Activated CD4-positive, alpha-beta T cell treated with anti-CD3 and anti-CD28 coated beads, Interleukin-2, amount 10 ng/mL, durations not matched to agents 24 days and 14 days (primary cell): ENCODE measurements around the gene PCNT. TPM values are rescaled to one million over a fixed set of nuclear protein-coding genes. Genes with fewer than 3 reads are reported as not detected.

Source experiments
- DNase-seq: peaks from one replicate; pipeline ENCODE4 v3.0.0; 2022
- H3K27ac Mint-ChIP-seq: one replicate; pipeline ENCODE4 v1.8.0; 2022; ENCODE audit warnings: mild to moderate bottlenecking, mixed read lengths
- H3K27me3 Mint-ChIP-seq: one replicate; pipeline ENCODE4 v1.8.0; 2022; ENCODE audit warnings: mixed read lengths
- H3K36me3 Mint-ChIP-seq: one replicate; pipeline ENCODE4 v1.8.0; 2022; ENCODE audit warnings: low read depth, mild to moderate bottlenecking, mixed read lengths
- H3K4me1 Mint-ChIP-seq: one replicate; pipeline ENCODE4 v1.8.0; 2021; ENCODE audit warnings: mixed read lengths
- H3K4me3 Mint-ChIP-seq: one replicate; pipeline ENCODE4 v1.8.0; 2022; ENCODE audit warnings: mild to moderate bottlenecking, moderate library complexity, mixed read lengths
- H3K9me3 Mint-ChIP-seq: one replicate; pipeline ENCODE4 v1.8.0; 2021; ENCODE audit warnings: mixed read lengths
- intact Hi-C: fragments of 100-400 bp; cut with micrococcal nuclease; formaldehyde crosslinking; loops from one replicate; pipeline ENCODE4 v1.15.1; 2023
- total RNA-seq: library from RNA; stranded (reverse); gene quantifications from 2 replicates; pipeline ENCODE4 v1.2.3, GENCODE V29; 2022

PCNT gene
- total RNA-seq, 1 donor from 2014 or later: 52.0 TPM

DNA sequence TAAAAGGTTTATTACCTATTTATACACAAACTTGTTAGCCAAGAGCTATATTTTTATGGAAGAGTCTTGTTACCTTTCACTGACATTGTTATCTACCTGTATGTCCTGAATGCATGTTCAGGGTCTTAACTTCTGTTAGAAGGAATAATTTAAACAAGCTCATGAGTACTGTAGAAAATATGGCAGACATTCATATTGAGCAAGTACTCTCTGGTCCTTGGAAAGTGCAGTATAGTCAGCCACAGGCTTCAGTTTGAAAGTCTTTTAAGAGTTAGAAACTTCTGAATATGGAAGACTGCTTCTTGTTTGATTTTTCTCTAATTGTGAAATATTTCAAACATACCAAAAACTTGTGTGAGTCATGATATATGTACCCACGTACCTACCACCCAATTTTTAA lies 151.3 kb downstream of the PCNT start:
- H3K4me1 Mint-ChIP-seq: peaks cover 14% of the 10 kb centered on the region
- H3K27me3 Mint-ChIP-seq: no peaks in the 10 kb centered on the region
- no peak overlapping the region for H3K27ac Mint-ChIP-seq
- intact Hi-C loops: no loop called here
- H3K4me3 Mint-ChIP-seq: no peak overlapping the region
- no peaks in the 10 kb centered on the region for H3K9me3 Mint-ChIP-seq
- H3K36me3 Mint-ChIP-seq: peaks cover 10% of the 10 kb centered on the region
- DNase-seq: no peak

- Mint-ChIP-seq H3K4me1 (peaks cover 10% of the 10 kb centered on the region), H3K9me3 (no peaks in the 10 kb centered on the region), H3K27me3 (no peaks in the 10 kb centered on the region), H3K4me3 (no peak overlapping the region), H3K27ac (no peak overlapping the region), H3K36me3 (peaks cover 13% of the 10 kb centered on the region)
- DNase-seq: no peak
- intact Hi-C loops: no loop called here
Observed at GRCh38 chr21:46477765-46478164, 153.8 kb downstream of the PCNT start.

DNA sequence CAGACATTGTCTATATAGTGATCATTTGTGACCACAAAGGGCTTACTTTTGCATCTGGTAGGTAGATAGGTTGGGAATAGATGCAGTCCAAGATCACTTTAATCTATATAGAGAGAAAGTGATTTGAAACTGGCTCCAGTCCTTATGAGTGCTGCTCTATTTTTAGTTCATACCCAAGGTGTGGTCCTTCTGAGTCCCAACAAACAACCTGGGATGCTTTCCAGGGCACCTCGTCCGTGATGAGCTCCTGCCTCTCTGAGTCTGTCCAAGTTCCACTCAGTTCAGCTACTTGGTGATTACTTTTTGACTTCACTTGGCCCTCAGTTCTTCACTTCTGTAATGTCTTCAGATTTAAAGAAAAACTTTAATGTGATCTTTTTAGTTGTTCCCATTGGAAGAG lies 155.0 kb downstream of the PCNT start:
- Mint-ChIP-seq H3K27me3 (no peaks in the 10 kb centered on the region), H3K4me1 (peaks cover 16% of the 10 kb centered on the region), H3K4me3 (no peak overlapping the region), H3K27ac (no peak overlapping the region), H3K9me3 (no peaks in the 10 kb centered on the region), H3K36me3 (peaks cover 13% of the 10 kb centered on the region)
- intact Hi-C loops: no loop called here
- DNase-seq: no peak

GRCh38 chr21:46480466-46480865 lies 156.5 kb downstream of the PCNT start:
- H3K36me3 Mint-ChIP-seq: peaks cover 14% of the 10 kb centered on the region
- H3K27ac Mint-ChIP-seq: no peak overlapping the region
- no peak for DNase-seq
- no peaks in the 10 kb centered on the region for H3K9me3 Mint-ChIP-seq
- no peaks in the 10 kb centered on the region for H3K27me3 Mint-ChIP-seq
- H3K4me3 Mint-ChIP-seq: no peak overlapping the region
- intact Hi-C loops: no loop called here
- H3K4me1 Mint-ChIP-seq: peaks cover 8% of the 10 kb centered on the region

GRCh38 chr21:46482225-46482845 lies 158.4 kb downstream of the PCNT start:
- DNase-seq: no peak
- no peak overlapping the region for H3K4me3 Mint-ChIP-seq
- no peaks in the 10 kb centered on the region for H3K9me3 Mint-ChIP-seq
- no peaks in the 10 kb centered on the region for H3K27me3 Mint-ChIP-seq
- intact Hi-C loops: no loop called here
- H3K27ac Mint-ChIP-seq: no peak overlapping the region
- peaks cover 11% of the 10 kb centered on the region for H3K36me3 Mint-ChIP-seq
- peaks cover 8% of the 10 kb centered on the region for H3K4me1 Mint-ChIP-seq

DNA sequence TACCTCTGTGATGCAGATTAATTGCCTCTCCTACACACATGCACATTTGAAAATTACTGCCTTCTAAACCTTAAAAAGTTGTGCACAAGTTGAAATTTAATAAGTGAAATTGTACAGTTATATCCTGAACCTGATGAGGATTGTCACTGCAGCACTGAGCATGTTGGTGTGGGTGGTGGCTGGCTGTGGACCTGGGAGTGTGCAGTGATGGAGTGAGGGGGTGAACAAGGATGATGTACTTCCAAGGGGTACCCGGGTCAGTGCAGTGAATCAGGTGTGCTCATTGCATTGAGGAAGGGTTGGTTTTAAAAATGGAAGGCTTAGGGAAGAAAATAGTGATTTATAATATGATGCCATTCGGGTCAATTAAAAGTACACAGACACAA lies 158.9 kb downstream of the PCNT start:
- Mint-ChIP-seq H3K9me3 (no peaks in the 10 kb centered on the region), H3K27me3 (no peaks in the 10 kb centered on the region), H3K4me1 (peaks cover 8% of the 10 kb centered on the region), H3K36me3 (peaks cover 11% of the 10 kb centered on the region), H3K27ac (no peak overlapping the region), H3K4me3 (no peak overlapping the region)
- intact Hi-C loops: no loop called here
- no peak for DNase-seq

DNA sequence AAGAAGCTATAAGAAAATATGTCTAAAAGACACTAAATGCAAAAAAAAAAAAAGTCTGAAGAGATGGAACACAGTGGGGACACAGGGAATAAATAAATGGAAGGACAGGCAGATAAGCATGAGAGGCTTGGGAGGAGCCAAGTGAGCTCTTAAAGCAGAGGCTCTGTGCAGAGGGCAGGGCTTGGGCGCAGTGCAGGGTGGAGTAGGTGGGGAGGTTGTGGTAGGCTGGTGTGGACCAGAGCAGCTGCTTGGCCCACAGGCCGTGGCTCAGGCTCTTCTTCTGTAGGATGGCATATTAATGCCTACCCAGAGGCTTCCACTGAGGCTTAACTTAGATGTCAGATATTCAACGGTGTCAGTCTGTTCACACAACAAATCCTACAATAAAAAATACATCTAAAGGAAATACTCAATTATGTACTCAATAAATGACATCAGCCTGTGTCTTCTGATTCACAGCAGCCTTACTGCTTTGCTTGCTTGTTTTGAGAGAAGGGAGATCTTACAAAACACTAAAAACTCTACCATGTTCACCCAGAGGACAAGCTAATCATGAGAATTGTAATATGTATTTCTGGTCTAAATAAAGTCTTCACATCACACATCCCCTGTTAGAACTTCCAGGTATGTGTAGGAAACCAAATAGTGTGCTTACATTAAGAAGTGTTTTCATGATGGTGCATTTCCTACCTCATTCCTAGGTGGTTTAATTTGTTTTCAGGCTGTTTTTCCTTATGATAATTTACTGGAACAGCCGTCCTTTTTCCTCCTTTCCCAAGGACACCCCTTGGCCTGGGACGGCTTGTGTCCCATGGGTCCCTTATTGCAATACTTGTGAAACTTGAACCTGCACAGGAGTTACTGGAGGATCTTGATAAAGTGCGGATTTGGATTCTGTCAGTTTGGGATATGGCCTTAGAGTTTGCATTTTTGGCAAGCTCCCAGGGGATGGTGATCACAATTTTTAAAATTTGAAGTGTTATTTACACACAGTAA lies 159.6 kb downstream of the PCNT start:
- Mint-ChIP-seq H3K27ac (no peak overlapping the region), H3K36me3 (peaks cover 11% of the 10 kb centered on the region), H3K4me3 (no peak overlapping the region), H3K27me3 (no peaks in the 10 kb centered on the region), H3K9me3 (no peaks in the 10 kb centered on the region), H3K4me1 (peaks cover 10% of the 10 kb centered on the region)
- no peak for DNase-seq
- intact Hi-C loops: no loop called here

DNA sequence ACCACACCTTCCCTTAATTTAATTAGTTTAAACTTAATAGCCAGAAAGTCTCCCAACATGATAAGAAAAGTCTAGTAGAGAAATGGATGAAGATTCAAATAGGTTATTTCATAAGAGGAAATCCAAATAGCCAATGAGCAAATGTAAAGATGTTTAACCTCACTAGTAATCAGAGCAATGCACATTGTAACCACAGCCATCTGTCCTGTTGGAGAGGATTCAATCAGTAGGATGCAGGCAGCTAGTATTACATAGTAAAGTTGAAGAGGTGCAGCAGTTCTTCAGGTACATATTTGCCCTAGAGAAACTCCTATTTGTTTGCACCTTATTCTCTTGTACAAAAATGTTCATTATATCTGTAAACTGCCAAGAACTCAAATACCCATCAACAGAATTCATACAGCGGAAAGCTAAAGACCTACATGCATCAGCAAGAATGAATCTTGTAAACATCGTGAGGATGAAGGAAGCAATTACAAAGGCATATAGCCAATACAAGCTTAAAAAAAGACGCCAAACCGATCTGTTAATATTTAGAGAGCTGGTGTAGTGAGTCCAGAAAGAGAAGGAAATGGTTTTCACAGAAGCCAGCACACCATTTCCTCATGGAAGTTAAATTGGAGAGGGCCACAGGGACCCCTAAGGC lies 162.6 kb downstream of the PCNT start:
- Mint-ChIP-seq H3K4me1 (peaks cover 10% of the 10 kb centered on the region), H3K36me3 (peaks cover 10% of the 10 kb centered on the region), H3K4me3 (no peak overlapping the region), H3K27me3 (no peaks in the 10 kb centered on the region), H3K27ac (no peak overlapping the region), H3K9me3 (no peaks in the 10 kb centered on the region)
- intact Hi-C loops: no loop called here
- DNase-seq: no peak

DNA sequence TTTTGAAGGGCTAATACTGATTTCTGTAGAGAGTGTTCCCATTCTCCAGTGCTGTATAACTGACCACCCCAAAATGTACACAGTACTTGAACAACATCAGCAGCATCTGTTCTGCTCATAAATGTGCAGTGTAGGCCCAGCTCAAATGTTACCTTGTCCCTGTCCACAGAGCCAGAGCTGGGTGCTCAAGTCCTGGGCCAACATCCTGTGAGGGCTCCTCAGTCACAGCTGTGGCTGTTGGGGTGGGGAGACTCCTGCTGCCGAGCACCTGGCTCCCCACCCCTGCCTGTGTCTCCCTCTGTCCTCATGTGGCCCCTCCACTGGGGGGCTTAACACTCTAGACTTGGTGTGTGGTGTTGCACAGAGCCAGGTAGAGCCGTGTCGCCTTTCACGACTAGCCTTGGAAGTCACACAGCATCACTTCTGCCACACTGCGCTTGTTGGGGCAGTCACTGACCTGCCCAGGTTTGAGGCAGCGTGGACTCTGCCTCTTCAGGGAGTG lies 165.3 kb downstream of the PCNT start:
- DNase-seq: no peak
- Mint-ChIP-seq H3K4me3 (no peak overlapping the region), H3K27me3 (no peaks in the 10 kb centered on the region), H3K4me1 (peaks cover 2% of the 10 kb centered on the region), H3K36me3 (peaks cover 27% of the 10 kb centered on the region), H3K9me3 (no peaks in the 10 kb centered on the region), H3K27ac (no peak overlapping the region)
- intact Hi-C loops: no loop called here

DNA sequence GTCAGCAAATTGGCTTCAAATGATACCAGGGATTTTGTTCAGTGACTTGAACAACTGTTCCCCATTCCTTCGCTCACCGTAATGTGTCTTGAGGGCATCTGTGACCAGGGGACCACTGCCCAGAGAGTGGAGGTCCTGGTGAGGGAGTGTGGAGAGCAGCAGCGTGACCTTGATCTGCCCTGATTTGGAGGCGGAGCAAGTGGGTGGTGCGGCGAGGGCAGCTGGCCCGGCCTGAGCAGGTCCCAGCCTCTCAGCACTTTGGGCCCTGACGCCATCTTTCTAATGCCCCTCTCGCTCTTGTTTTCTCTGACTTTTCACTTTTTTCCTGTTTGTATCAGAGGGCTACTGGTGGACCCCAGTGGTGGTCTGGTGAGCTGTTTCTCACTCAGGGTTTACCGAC lies 165.8 kb downstream of the PCNT start:
- Mint-ChIP-seq H3K4me1 (peaks cover 2% of the 10 kb centered on the region), H3K36me3 (peaks cover 29% of the 10 kb centered on the region), H3K4me3 (no peak overlapping the region), H3K9me3 (no peaks in the 10 kb centered on the region), H3K27ac (no peak overlapping the region), H3K27me3 (no peaks in the 10 kb centered on the region)
- DNase-seq: no peak
- intact Hi-C loops: no loop called here

DNA sequence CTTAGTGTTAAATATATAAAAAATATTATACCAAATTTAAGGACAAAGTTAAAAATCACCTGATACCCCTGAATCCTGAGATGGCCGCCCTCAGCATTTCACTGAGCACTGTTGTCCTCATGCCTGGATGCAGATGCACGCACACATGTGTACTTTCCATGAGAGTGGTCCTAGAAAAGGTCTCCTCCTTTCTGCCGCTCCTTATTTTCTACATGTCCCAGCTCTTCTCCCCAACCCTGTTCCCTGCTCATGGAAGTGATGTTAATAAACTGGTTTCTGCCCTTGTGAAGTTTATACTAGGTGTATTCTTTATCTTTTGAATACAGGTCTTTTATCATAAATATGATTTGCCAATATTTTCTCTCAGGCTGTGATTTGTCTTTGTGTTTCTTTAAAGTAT lies 167.6 kb downstream of the PCNT start:
- Mint-ChIP-seq H3K27me3 (no peaks in the 10 kb centered on the region), H3K4me1 (peaks cover 4% of the 10 kb centered on the region), H3K36me3 (peaks cover 35% of the 10 kb centered on the region), H3K4me3 (no peak overlapping the region), H3K9me3 (no peaks in the 10 kb centered on the region), H3K27ac (no peak overlapping the region)
- DNase-seq: no peak
- intact Hi-C loops: no loop called here

DNA sequence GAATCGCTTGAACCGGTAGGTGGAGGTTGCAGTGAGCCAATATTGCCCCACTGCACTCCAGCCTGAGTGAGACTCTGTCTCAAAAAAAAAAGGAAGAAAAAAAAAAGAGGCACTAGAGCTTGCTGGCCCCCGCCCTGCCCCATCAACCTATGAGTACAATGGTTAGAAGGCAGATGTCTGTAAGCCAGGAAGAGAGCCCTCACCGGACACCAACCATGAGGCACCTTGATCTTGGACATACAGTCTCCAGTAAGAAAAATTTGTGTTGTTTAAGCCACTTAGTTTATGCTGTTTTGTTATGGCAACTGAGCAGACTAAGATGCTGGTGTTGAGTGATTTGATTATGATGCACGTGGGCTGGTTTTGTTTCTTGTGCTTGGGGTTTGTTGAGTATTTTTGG lies 168.9 kb downstream of the PCNT start:
- H3K9me3 Mint-ChIP-seq: no peaks in the 10 kb centered on the region
- DNase-seq: no peak
- no peak overlapping the region for H3K4me3 Mint-ChIP-seq
- peaks cover 37% of the 10 kb centered on the region for H3K36me3 Mint-ChIP-seq
- no peaks in the 10 kb centered on the region for H3K27me3 Mint-ChIP-seq
- peaks cover 4% of the 10 kb centered on the region for H3K4me1 Mint-ChIP-seq
- intact Hi-C loops: no loop called here
- no peak overlapping the region for H3K27ac Mint-ChIP-seq

DNA sequence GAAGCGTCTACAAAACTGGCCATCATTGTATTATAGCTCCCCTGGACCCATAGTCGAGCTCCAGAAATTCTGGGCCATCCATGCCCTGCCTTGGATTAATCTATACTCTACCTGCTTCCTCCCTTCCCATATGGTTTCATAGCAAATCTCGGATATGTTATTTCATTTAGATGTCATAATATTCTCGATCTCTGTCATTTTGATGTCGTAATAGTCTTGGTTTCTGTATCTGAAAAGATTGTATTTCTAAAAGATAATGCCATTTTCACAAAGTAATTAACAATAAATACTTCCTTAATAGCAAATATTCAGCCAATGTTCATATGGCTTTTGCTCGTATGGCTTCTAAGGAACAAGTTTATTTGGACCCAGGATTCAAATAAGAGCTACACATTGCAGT lies 169.9 kb downstream of the PCNT start:
- DNase-seq: no peak
- H3K27me3 Mint-ChIP-seq: no peaks in the 10 kb centered on the region
- no peak overlapping the region for H3K4me3 Mint-ChIP-seq
- H3K27ac Mint-ChIP-seq: no peak overlapping the region
- H3K9me3 Mint-ChIP-seq: no peaks in the 10 kb centered on the region
- H3K36me3 Mint-ChIP-seq: peaks cover 40% of the 10 kb centered on the region
- peaks cover 2% of the 10 kb centered on the region for H3K4me1 Mint-ChIP-seq
- intact Hi-C loops: no loop called here
